ENCODE measurements around the gene MUC6. TPM values are rescaled to one million over a fixed set of nuclear protein-coding genes. Genes with fewer than 3 reads are reported as not detected.

Gene MUC6
- total RNA-seq, 1 experiment from 2014 or later = not detected

- no peaks in the 10 kb centered on the region for H3K79me1 ChIP-seq (ENCODE audit: insufficient read depth, low read depth, low read length, poor library complexity, severe bottlenecking)
- H3K27ac ChIP-seq (ENCODE audit: insufficient read length, low read depth, low read length) = no peak overlapping the region
- no peak overlapping the region for H3K23ac ChIP-seq (ENCODE audit: insufficient read length, low read depth, low read length)
- H3K18ac ChIP-seq (ENCODE audit: insufficient read length, low read depth, low read length) = no peak overlapping the region
- no peak overlapping the region for H3K9ac ChIP-seq (ENCODE audit: extremely low read depth, insufficient read length, low read length)
- H3K36me3 Mint-ChIP-seq (ENCODE audit: insufficient read depth in 1 of 3, low read depth in 3 of 3) = no peaks in the 10 kb centered on the region; a peak in 1 of 7 replicates
- H3T11ph ChIP-seq (ENCODE audit: low read length) = no peak overlapping the region
- no peaks in the 10 kb centered on the region for H3K27me3 ChIP-seq (ENCODE audit: insufficient read depth, low read length)
- H2AK5ac ChIP-seq (ENCODE audit: insufficient read length, low read length) = no peak overlapping the region
- H3K4me1 ChIP-seq (ENCODE audit: insufficient read depth, low read length) = no peaks in the 10 kb centered on the region
- no peaks in the 10 kb centered on the region for H4K20me1 ChIP-seq (ENCODE audit: control insufficient read depth, insufficient read depth, insufficient read length)
- H2BK20ac ChIP-seq (ENCODE audit: low read depth, low read length, poor library complexity, severe bottlenecking) = no peak overlapping the region
- no peak overlapping the region for H3K27ac Mint-ChIP-seq
- no peaks in the 10 kb centered on the region for H3K23me2 ChIP-seq (ENCODE audit: insufficient read length, low read depth, low read length, poor library complexity, severe bottlenecking)
- H4K91ac ChIP-seq (ENCODE audit: insufficient read length, low read depth, low read length) = no peak overlapping the region
- no peak overlapping the region for H2BK120ac ChIP-seq (ENCODE audit: low read depth, low read length, poor library complexity, severe bottlenecking)
- no peaks in the 10 kb centered on the region; a peak in 1 of 5 replicates for H3K9me3 Mint-ChIP-seq
- H3K27me3 Mint-ChIP-seq (ENCODE audit: low read depth) = peaks cover 16% of the 10 kb centered on the region
- no peak overlapping the region for H3K56ac ChIP-seq (ENCODE audit: insufficient read length, low read depth, low read length)
- no peak for TF ChIP-seq CTCF (conservative IDR thresholded peaks at IDR 0.05)
- H2BK15ac ChIP-seq (ENCODE audit: low read depth, low read length) = no peak overlapping the region
- H4K5ac ChIP-seq (ENCODE audit: insufficient read length, low read depth, low read length) = no peak overlapping the region
- no peak overlapping the region for H3K4me2 ChIP-seq (ENCODE audit: insufficient read depth, insufficient read length, low read length)
- no CpG with 5 or more reads among the region's 6 CpGs for WGBS (ENCODE audit: extremely low coverage, insufficient read length, low lambda C conversion rate)
- no peak overlapping the region for H2BK12ac ChIP-seq (ENCODE audit: insufficient read length, low read depth, low read length)
- no peak overlapping the region for H3K14ac ChIP-seq (ENCODE audit: insufficient read depth, low read length)
- no peaks in the 10 kb centered on the region for H3K79me2 ChIP-seq (ENCODE audit: insufficient read depth, low read length)
- DNase-seq = no peak
- H4K8ac ChIP-seq (replicated peaks; ENCODE audit: insufficient read length, low read depth, low read length) = no peak overlapping the region
- H3K4me3 Mint-ChIP-seq = no peak overlapping the region
- H2BK5ac ChIP-seq (ENCODE audit: insufficient read length, low read length) = no peak overlapping the region
- no peak overlapping the region for H3K4ac ChIP-seq (ENCODE audit: low read depth, low read length)
- no peak overlapping the region for H2AFZ ChIP-seq (ENCODE audit: low read length)
- no peaks in the 10 kb centered on the region for H3K4me1 Mint-ChIP-seq
- no peaks in the 10 kb centered on the region for H3K9me3 ChIP-seq (ENCODE audit: control insufficient read depth, low read depth, low read length)
Measured at GRCh38 chr11:1049071-1049405, 12.5 kb upstream of the MUC6 start.

All from H9 (cell line).